ENCODE data around the gene TSPAN18.

The TSPAN18 gene

GRCh38 chr11:44831605-44832394, 105.0 kb downstream of the TSPAN18 start:
- DNase-seq, result no peak

- DNase-seq, result no peak
These were observed 105.7 kb downstream of the TSPAN18 start for GRCh38 chr11:44832452-44832851.

- DNase-seq, result no peak
These were observed 106.6 kb downstream of the TSPAN18 start for GRCh38 chr11:44833221-44833876.

GRCh38 chr11:44833877-44834452, 107.2 kb downstream of the TSPAN18 start:
- DNase-seq, result no peak

GRCh38 chr11:44834846-44835245, 108.1 kb downstream of the TSPAN18 start:
- DNase-seq, result no peak

- no peak for DNase-seq
These were observed 108.5 kb downstream of the TSPAN18 start for GRCh38 chr11:44835296-44835695.

GRCh38 chr11:44835938-44836337, 109.2 kb downstream of the TSPAN18 start:
- DNase-seq, result no peak

GRCh38 chr11:44837661-44838060, 110.9 kb downstream of the TSPAN18 start:
- DNase-seq, result no peak

GRCh38 chr11:44839458-44840084, 112.8 kb downstream of the TSPAN18 start:
- DNase-seq, result peak; percentile 43

GRCh38 chr11:44840085-44840478, 113.3 kb downstream of the TSPAN18 start:
- no peak for DNase-seq

GRCh38 chr11:44840521-44841251, 113.9 kb downstream of the TSPAN18 start:
- no peak for DNase-seq

- DNase-seq, result no peak
These were observed 115.5 kb downstream of the TSPAN18 start for GRCh38 chr11:44842220-44842619.

- no peak for DNase-seq
These were observed 120.1 kb downstream of the TSPAN18 start for GRCh38 chr11:44846852-44847251.

- DNase-seq, result no peak
These were observed 120.6 kb downstream of the TSPAN18 start for GRCh38 chr11:44847316-44847715.

- no peak for DNase-seq
These were observed 121.6 kb downstream of the TSPAN18 start for GRCh38 chr11:44848203-44848962.

- no peak for DNase-seq
These were observed 122.2 kb downstream of the TSPAN18 start for GRCh38 chr11:44848963-44849350.

GRCh38 chr11:44849424-44849823, 122.7 kb downstream of the TSPAN18 start:
- DNase-seq, result no peak

GRCh38 chr11:44849922-44850321, 123.2 kb downstream of the TSPAN18 start:
- DNase-seq, result no peak

GRCh38 chr11:44851496-44851895, 124.7 kb downstream of the TSPAN18 start:
- no peak for DNase-seq

GRCh38 chr11:44852159-44852747, 125.5 kb downstream of the TSPAN18 start:
- DNase-seq, result no peak

GRCh38 chr11:44852952-44853351, 126.2 kb downstream of the TSPAN18 start:
- DNase-seq, result no peak

GRCh38 chr11:44853666-44854065, 126.9 kb downstream of the TSPAN18 start:
- DNase-seq, result no peak

All from DMS 273 treated with DMSO at 0.1 percent for 48 hours (cell line).